BLaER1 (cell line): Measurements from ENCODE around the gene MAP3K20.
"Not testable (repeated sequence)": the region's sequence is repeated elsewhere in the genome, so short reads cannot be mapped to it uniquely, and the experiment has no call there.

Experiments
- H3K27ac ChIP-seq: shearing (Covaris generic); formaldehyde crosslinking; 2 replicates; pipeline ENCODE4 v1.8.1; 2022
- H3K27me3 ChIP-seq: shearing (Covaris generic); formaldehyde crosslinking; 2 replicates; pipeline ENCODE4 v1.8.1; 2022
- H3K36me3 ChIP-seq: shearing (Covaris generic); formaldehyde crosslinking; 2 replicates; pipeline ENCODE4 v1.8.1; 2022
- H3K4me1 ChIP-seq: shearing (Covaris generic); formaldehyde crosslinking; 2 replicates; pipeline ENCODE4 v1.8.1; 2022
- H3K4me2 ChIP-seq: shearing (Covaris generic); formaldehyde crosslinking; 2 replicates; pipeline ENCODE4 v1.8.1; 2022
- H3K4me3 ChIP-seq: shearing (Covaris generic); formaldehyde crosslinking; 2 replicates; pipeline ENCODE4 v1.8.1; 2022
- H3K9ac ChIP-seq: shearing (Covaris generic); formaldehyde crosslinking; 2 replicates; pipeline ENCODE4 v1.8.1; 2022
- H3K9me3 ChIP-seq: shearing (Covaris generic); formaldehyde crosslinking; 2 replicates; pipeline ENCODE4 v1.8.1; 2022
- H4K20me1 ChIP-seq: shearing (Covaris generic); formaldehyde crosslinking; 2 replicates; pipeline ENCODE4 v1.8.1; 2022
- Cebpa-rat ChIP-seq: shearing (Covaris generic); IDR thresholded peaks from 2 replicates; pipeline ENCODE4 v1.8.1; 2022

MAP3K20 gene

GRCh38 chr2:173280853-173281252 is 205.2 kb downstream of the MAP3K20 start:
- H3K36me3 ChIP-seq, result no peaks in the 10 kb centered on the region
- no peak for TF ChIP-seq Cebpa-rat
- no peak overlapping the region for H3K4me2 ChIP-seq
- no peak overlapping the region for H3K9ac ChIP-seq
- H3K27ac ChIP-seq, result no peak overlapping the region
- no peaks in the 10 kb centered on the region for H3K27me3 ChIP-seq
- H3K9me3 ChIP-seq, result peaks cover 18% of the 10 kb centered on the region
- no peak overlapping the region for H3K4me3 ChIP-seq
- H3K4me1 ChIP-seq, result no peaks in the 10 kb centered on the region
- H4K20me1 ChIP-seq, result no peaks in the 10 kb centered on the region

- H3K4me2 ChIP-seq, H3K27me3 ChIP-seq, H3K36me3 ChIP-seq, H3K9ac ChIP-seq, H4K20me1 ChIP-seq, H3K4me3 ChIP-seq, H3K4me1 ChIP-seq, H3K27ac ChIP-seq: not testable (repeated sequence)
- peaks cover 18% of the 10 kb centered on the region for H3K9me3 ChIP-seq
Measured at GRCh38 chr2:173281898-173282297, 206.3 kb downstream of the MAP3K20 start.

DNA sequence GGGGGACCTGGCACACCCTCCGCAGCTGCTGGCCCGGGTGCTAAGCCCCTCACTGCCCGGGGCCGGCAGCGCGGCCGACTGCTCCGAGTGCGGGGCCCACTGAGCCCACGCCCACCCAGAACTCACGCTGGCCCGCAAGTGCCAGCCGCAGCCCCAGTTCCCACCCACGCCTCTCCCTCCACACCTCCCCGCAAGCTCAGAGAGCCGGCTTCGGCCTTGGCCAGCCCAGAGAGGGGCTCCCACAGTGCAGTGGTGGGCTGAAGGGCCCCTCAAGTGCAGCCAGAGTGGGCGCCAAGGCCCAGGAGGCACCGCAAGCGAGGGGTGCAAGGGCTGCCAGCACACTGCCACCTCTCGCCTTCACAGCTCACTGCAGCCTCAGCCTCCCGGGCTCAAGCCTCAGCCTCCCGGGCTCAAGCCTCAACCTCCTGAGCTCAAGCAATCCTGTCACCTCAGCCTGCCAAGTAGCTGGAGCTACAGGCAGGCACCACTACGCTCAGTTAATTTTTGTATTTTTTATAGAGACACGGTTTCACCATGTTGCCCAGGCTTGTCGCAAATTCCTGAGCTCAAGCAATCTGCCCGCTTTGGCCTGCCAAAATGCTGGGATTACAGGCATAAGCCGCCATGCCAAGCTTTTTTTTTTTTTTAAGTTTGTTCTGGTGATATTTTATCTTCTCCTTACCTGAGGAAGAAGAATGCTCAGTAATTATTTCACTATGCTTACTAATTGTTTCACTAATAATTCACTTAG is 207.3 kb downstream of the MAP3K20 start:
- Histone ChIP-seq H3K4me1 (no peaks in the 10 kb centered on the region), H3K27me3 (no peaks in the 10 kb centered on the region), H3K36me3 (no peaks in the 10 kb centered on the region), H3K27ac (no peak overlapping the region), H4K20me1 (no peaks in the 10 kb centered on the region), H3K4me2 (no peak overlapping the region), H3K4me3 (no peak overlapping the region), H3K9ac (no peak overlapping the region), H3K9me3 (peaks cover 18% of the 10 kb centered on the region)
- TF ChIP-seq Cebpa-rat, result no peak

DNA sequence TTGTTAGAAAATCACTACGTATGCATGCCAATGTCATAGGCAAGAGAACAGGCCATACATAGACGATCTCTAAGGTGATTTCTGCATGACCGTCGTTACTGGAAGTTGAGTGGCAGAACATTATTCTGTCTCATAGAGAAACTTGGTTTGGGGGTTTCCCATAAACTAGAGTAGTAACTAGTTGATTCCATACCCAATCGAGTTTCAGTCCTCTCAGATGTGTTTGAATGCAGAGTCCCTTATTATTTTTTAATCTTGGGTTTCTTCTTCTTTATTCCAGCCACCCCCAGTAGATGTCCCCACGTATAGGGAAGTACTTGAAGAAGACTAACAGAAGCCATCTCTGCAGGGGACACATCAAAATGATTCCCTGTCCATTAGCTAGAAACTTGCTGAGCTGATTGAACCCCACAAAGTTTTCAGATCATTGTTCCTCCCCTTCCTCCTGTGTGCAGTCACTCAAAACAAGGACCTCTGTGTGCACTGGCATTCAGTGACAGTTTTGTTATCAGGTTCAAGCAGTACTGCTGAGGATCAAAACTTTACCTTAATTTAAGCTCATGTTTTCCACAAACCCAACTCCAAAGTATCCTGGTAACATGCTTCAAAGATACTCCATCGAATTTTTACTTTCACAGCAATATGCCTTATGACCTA is 210.6 kb downstream of the MAP3K20 start:
- Histone ChIP-seq H3K27ac (no peak overlapping the region), H3K9me3 (peaks cover 18% of the 10 kb centered on the region), H3K36me3 (no peaks in the 10 kb centered on the region), H4K20me1 (no peaks in the 10 kb centered on the region), H3K27me3 (no peaks in the 10 kb centered on the region), H3K4me1 (no peaks in the 10 kb centered on the region), H3K9ac (no peak overlapping the region), H3K4me2 (no peak overlapping the region), H3K4me3 (no peak overlapping the region)
- TF ChIP-seq Cebpa-rat, result no peak

- Histone ChIP-seq H3K9me3 (peaks cover 7% of the 10 kb centered on the region), H3K4me1 (no peaks in the 10 kb centered on the region), H3K4me3 (no peak overlapping the region), H3K36me3 (no peaks in the 10 kb centered on the region), H3K27ac (no peak overlapping the region), H3K4me2 (no peak overlapping the region), H3K9ac (no peak overlapping the region), H3K27me3 (no peaks in the 10 kb centered on the region), H4K20me1 (no peaks in the 10 kb centered on the region)
- no peak for TF ChIP-seq Cebpa-rat
Measured at GRCh38 chr2:173287594-173287993, 211.9 kb downstream of the MAP3K20 start.

DNA sequence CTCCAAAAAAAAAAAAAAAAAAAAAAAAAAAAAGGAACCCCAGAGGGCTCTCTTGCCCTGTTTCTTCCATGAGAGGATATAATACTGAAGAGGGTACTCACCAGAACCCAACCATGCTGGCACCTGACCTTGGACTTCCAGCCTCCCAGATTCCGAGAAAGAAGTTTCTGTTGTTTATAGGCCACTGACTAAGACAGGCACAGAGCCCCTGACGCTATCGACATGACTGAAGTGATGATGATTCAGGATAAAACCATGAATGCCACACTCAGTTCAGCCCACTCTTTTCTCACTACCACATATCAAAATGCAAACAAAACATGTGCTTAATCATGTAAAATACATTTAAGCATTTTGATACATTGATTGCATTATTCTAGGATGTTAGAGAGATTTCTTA is 212.9 kb downstream of the MAP3K20 start:
- Histone ChIP-seq H3K27ac (no peak overlapping the region), H3K4me3 (no peak overlapping the region), H3K9me3 (no peaks in the 10 kb centered on the region), H3K27me3 (no peaks in the 10 kb centered on the region), H3K36me3 (no peaks in the 10 kb centered on the region), H3K9ac (no peak overlapping the region), H3K4me2 (no peak overlapping the region), H3K4me1 (no peaks in the 10 kb centered on the region), H4K20me1 (no peaks in the 10 kb centered on the region)
- no peak for TF ChIP-seq Cebpa-rat

- H3K9me3 ChIP-seq, result no peaks in the 10 kb centered on the region
- no peaks in the 10 kb centered on the region for H3K27me3 ChIP-seq
- H3K27ac ChIP-seq, result no peak overlapping the region
- H3K4me1 ChIP-seq, result no peaks in the 10 kb centered on the region
- no peaks in the 10 kb centered on the region for H4K20me1 ChIP-seq
- no peaks in the 10 kb centered on the region for H3K36me3 ChIP-seq
- no peak overlapping the region for H3K9ac ChIP-seq
- H3K4me3 ChIP-seq, result no peak overlapping the region
- no peak overlapping the region for H3K4me2 ChIP-seq
- no peak for TF ChIP-seq Cebpa-rat
Measured at GRCh38 chr2:173290046-173290445, 214.4 kb downstream of the MAP3K20 start.

DNA sequence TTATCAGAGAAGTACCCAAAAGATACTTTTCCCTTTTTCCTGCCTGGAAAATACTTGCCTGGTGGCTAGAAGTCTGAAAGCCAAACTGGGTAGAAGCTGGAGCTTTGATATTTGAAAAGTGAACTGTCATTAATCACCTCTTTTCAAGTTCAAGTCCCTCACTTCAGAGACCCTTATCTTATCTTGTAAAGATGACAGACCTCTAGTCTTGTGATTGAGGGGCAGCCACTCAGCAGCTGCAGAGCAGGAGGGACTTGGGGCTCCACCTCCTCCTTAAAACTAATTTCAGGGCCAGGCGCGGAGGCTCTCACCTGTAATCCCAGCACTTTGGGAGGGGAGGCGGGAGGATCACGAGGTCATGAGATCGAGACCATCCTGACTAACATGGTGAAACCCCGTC is 214.9 kb downstream of the MAP3K20 start:
- no peaks in the 10 kb centered on the region for H3K4me1 ChIP-seq
- no peaks in the 10 kb centered on the region for H3K27me3 ChIP-seq
- no peak overlapping the region for H3K27ac ChIP-seq
- H4K20me1 ChIP-seq, result no peaks in the 10 kb centered on the region
- no peak overlapping the region for H3K4me3 ChIP-seq
- no peak overlapping the region for H3K9ac ChIP-seq
- no peaks in the 10 kb centered on the region; the same call in 1 of the 2 replicates for H3K9me3 ChIP-seq
- no peak overlapping the region for H3K4me2 ChIP-seq
- H3K36me3 ChIP-seq, result no peaks in the 10 kb centered on the region
- no peak for TF ChIP-seq Cebpa-rat

DNA sequence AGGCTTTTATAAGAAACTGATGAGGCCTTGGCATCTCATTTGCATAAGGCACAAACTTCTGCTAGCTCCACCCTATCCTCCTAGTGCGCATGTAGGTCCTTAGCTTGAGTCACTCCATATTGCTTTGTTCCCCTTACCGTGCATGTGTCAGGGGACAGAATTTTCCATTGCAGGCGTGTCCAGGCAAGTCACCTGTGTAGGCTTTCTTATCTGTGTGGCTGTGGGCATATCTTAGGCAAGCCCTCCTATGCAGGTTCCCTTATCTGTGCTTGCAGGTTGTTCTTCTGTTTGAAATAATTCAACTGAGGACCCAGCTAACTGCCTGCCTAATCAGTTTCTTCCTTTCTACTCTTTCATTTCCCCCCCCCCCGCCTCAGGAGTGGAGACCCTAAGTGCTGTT is 215.8 kb downstream of the MAP3K20 start:
- H3K4me2 ChIP-seq, result no peak overlapping the region
- H3K27ac ChIP-seq, result no peak overlapping the region
- no peak for TF ChIP-seq Cebpa-rat

GRCh38 chr2:173296235-173296634 is 220.6 kb downstream of the MAP3K20 start:
- Histone ChIP-seq H3K9ac (no peak overlapping the region), H3K9me3 (peaks cover 50% of the 10 kb centered on the region), H3K4me3 (no peak overlapping the region), H3K36me3 (peaks cover 7% of the 10 kb centered on the region; the same call in 1 of the 2 replicates), H4K20me1 (no peaks in the 10 kb centered on the region), H3K4me2 (no peak overlapping the region), H3K27ac (no peak overlapping the region), H3K4me1 (no peaks in the 10 kb centered on the region), H3K27me3 (no peaks in the 10 kb centered on the region)
- no peak for TF ChIP-seq Cebpa-rat

More for the DNA sequence above, 215.8 kb downstream of the MAP3K20 start:
- Histone ChIP-seq H3K27me3 (no peaks in the 10 kb centered on the region), H3K4me3 (no peak overlapping the region), H3K36me3 (no peaks in the 10 kb centered on the region), H4K20me1 (no peaks in the 10 kb centered on the region), H3K4me1 (no peaks in the 10 kb centered on the region), H3K9me3 (peaks cover 1% of the 10 kb centered on the region; the same call in 1 of the 2 replicates), H3K9ac (no peak overlapping the region)
